GM12878 (cell line): ENCODE data around the gene DNAH11. TPM values are rescaled to one million over a fixed set of nuclear protein-coding genes. Genes with fewer than 3 reads are reported as not detected.

Experiments used
- ATAC-seq: fragments of 200-7000 bp; cut with Tn5 transposase; 3 replicates; pipeline ENCODE4 v1.9.1; 2020; ENCODE audit warnings: mild to moderate bottlenecking, moderate library complexity
- BruUV-seq: library from RNA; stranded (reverse); fragments of 400-500 nt; replicated peaks from 2 replicates; lab custom pipeline; 2021; lab: Mats Ljungman, UMichigan
- CTCF ChIA-PET: fragments of 300-600 bp; sonication (Branson Sonifier 250); formaldehyde crosslinking; extraction: SDS; loops from one replicate; lab custom pipeline; 2021; ENCODE audit warnings: inconsistent platforms; lab: Yijun Ruan, JAX
- POLR2A ChIA-PET: fragments of 350-600 bp; formaldehyde crosslinking; extraction: SDS; loops from one replicate; lab custom pipeline; 2021; ENCODE audit warnings: inconsistent platforms; lab: Charles Lee
- RAD21 ChIA-PET: fragments of 300-600 bp; sonication (Branson Sonifier 250); formaldehyde crosslinking; loops from one replicate; lab custom pipeline; 2023; ENCODE audit warnings: antibody characterized with exemption; ENCODE audit not compliant: unreplicated experiment; lab: Charles Lee
- SMC1A ChIA-PET: fragments of 300-600 bp; sonication (Branson Sonifier 250); formaldehyde crosslinking; loops from one replicate; lab custom pipeline; 2023; ENCODE audit not compliant: unreplicated experiment, uncharacterized antibody; lab: Charles Lee
- DNase-seq: peaks from one replicate; pipeline ENCODE4 v3.0.0-alpha.2; 2011; ENCODE audit warnings: low read depth, low spot score
- FAIRE-seq: peaks from 3 replicates; lab custom pipeline; 2011; peaks lifted over from hg19 to GRCh38; lab: Jason Lieb, UNC
- H2AFZ ChIP-seq: 2 replicates; pipeline ENCODE4 v1.6.0; 2011; ENCODE audit warnings: low read depth, low read length, control low read depth; ENCODE audit not compliant: control insufficient read depth
- H3K27ac ChIP-seq: 2 replicates; pipeline ENCODE4 v1.5.1; 2011; ENCODE audit warnings: control low read depth; ENCODE audit not compliant: control insufficient read depth, insufficient read depth
- H3K27me3 ChIP-seq, 2 experiments: replicated peaks in 1 of 2; 2 replicates each; pipeline versions ENCODE4 v1.6.0 to v1.6.1; 2011; ENCODE audit warnings: low read length in 1 of 2; ENCODE audit not compliant: control insufficient read depth in 2 of 2, insufficient read depth in 2 of 2
- H3K36me3 ChIP-seq, 2 experiments: 2 replicates each; pipeline ENCODE4 v1.5.1; 2011; ENCODE audit warnings: low read length in 1 of 2; ENCODE audit not compliant: control insufficient read depth in 2 of 2, insufficient read depth in 2 of 2
- H3K4me1 ChIP-seq: 2 replicates; pipeline ENCODE4 v1.6.1; 2011; ENCODE audit warnings: mild to moderate bottlenecking, low read length, moderate library complexity, mixed read lengths; ENCODE audit not compliant: control insufficient read depth, insufficient read depth
- H3K4me2 ChIP-seq: 2 replicates; pipeline ENCODE4 v1.6.0; 2011; ENCODE audit warnings: control low read depth; ENCODE audit not compliant: control insufficient read depth, insufficient read depth
- H3K4me3 ChIP-seq: fragments of 200-600 bp; sonication (generic); 2 replicates; pipeline ENCODE4 v1.5.1; 2016
- H3K79me2 ChIP-seq: 2 replicates; pipeline ENCODE4 v1.6.0; 2011; ENCODE audit warnings: low read length; ENCODE audit not compliant: control insufficient read depth, insufficient read depth
- H3K9ac ChIP-seq: 2 replicates; pipeline ENCODE4 v1.8.0; 2011; ENCODE audit warnings: low read length, control low read depth, mixed read lengths; ENCODE audit not compliant: control insufficient read depth, insufficient read depth
- H3K9me3 ChIP-seq: replicated peaks from 3 replicates; pipeline ENCODE4 v1.5.1; 2011; ENCODE audit warnings: mild to moderate bottlenecking, low read length; ENCODE audit not compliant: control insufficient read depth, insufficient read depth
- H4K20me1 ChIP-seq: 2 replicates; pipeline ENCODE4 v1.6.0; 2011; ENCODE audit not compliant: control insufficient read depth, insufficient read depth
- BMI1 ChIP-seq: fragments of 450-650 bp; IDR thresholded peaks from 2 replicates; pipeline ENCODE4 v1.6.1; 2016; ENCODE audit warnings: mild to moderate bottlenecking, moderate library complexity, borderline replicate concordance
- EED ChIP-seq: sonication (generic); IDR thresholded peaks from 2 replicates; pipeline ENCODE4 v1.6.1; 2016; ENCODE audit warnings: antibody characterized with exemption, low read depth
- GATAD2B ChIP-seq: fragments of 450-650 bp; conservative IDR thresholded peaks from 2 replicates; pipeline ENCODE4 v1.6.1; 2017; ENCODE audit warnings: low read depth, mild to moderate bottlenecking, moderate library complexity
- IRF4 ChIP-seq: IDR thresholded peaks from 2 replicates; pipeline ENCODE4 v1.6.1; 2011; ENCODE audit warnings: low read depth, low read length
- IRF5 ChIP-seq: fragments of 450-650 bp; IDR thresholded peaks from 2 replicates; pipeline ENCODE4 v1.6.1; 2017; ENCODE audit warnings: borderline replicate concordance
- MTA2 ChIP-seq: fragments of 450-650 bp; IDR thresholded peaks from 2 replicates; pipeline ENCODE4 v1.6.1; 2016; ENCODE audit warnings: low read depth, mild to moderate bottlenecking, moderate library complexity
- MTA3 ChIP-seq: IDR thresholded peaks from 2 replicates; pipeline ENCODE4 v1.6.1; 2012; ENCODE audit warnings: low read length, inconsistent platforms, borderline replicate concordance
- PML ChIP-seq: IDR thresholded peaks from 2 replicates; pipeline ENCODE4 v1.6.1; 2012; ENCODE audit warnings: low read length, inconsistent platforms
- SPI1 ChIP-seq: IDR thresholded peaks from 2 replicates; pipeline ENCODE4 v1.6.1; 2011; ENCODE audit warnings: low read depth, mild to moderate bottlenecking, low read length, moderate library complexity, borderline replicate concordance; ENCODE audit not compliant: insufficient read depth
- TCF12 ChIP-seq: IDR thresholded peaks from 2 replicates; pipeline ENCODE4 v1.6.1; 2011; ENCODE audit warnings: low read depth, mild to moderate bottlenecking, low read length
- TCF3 ChIP-seq: IDR thresholded peaks from 2 replicates; pipeline ENCODE4 v1.6.1; 2012; ENCODE audit warnings: low read depth, mild to moderate bottlenecking, low read length, borderline replicate concordance; ENCODE audit not compliant: insufficient read depth
- ZNF207 ChIP-seq: fragments of 450-650 bp; IDR thresholded peaks from 2 replicates; pipeline ENCODE4 v1.6.1; 2014; ENCODE audit warnings: antibody characterized with exemption, mild to moderate bottlenecking, borderline replicate concordance
- WGBS: methylation state at CpG from one replicate; pipeline ENCODE4 v1.1.6; 2016; ENCODE audit warnings: low lambda C conversion rate; ENCODE audit not compliant: insufficient replicate concordance, insufficient coverage; ENCODE audit errors: missing lambda C conversion rate; 5-methylcytosine and 5-hydroxymethylcytosine counted together
- in situ Hi-C: fragments of 300-500 bp; cut with MboI; formaldehyde crosslinking; loops from 9 replicates; pipeline ENCODE4 v1.14.3; 2018; ENCODE audit warnings: mixed read lengths
- intact Hi-C: fragments of 100-400 bp; cut with micrococcal nuclease; formaldehyde crosslinking; loops from one replicate; pipeline ENCODE4 v1.14.2; 2022; ENCODE audit not compliant: unreplicated experiment
- polyA plus RNA-seq, 11 experiments: library from polyadenylated mRNA; depleted of rRNA in 4 of 11; unstranded in 6 of 11; stranded (reverse) in 5 of 11; fragments of >200 nt; fragmentation: Nextera tagmentation in 4 of 11; fragmentation: Illumina TruSeq in 1 of 11; extraction: Ambion mirVana in 4 of 11; extraction: Trizol in 1 of 11; gene quantifications; 1 replicate in 1 of 11; 2 replicates in 10 of 11; pipeline versions ENCODE4 v1.2.1 to v1.2.3, GENCODE V29; 2011 to 2016; ENCODE audit warnings: inconsistent platforms in 2 of 11, missing spikeins in 2 of 11, low read depth in 1 of 11
- total RNA-seq, 4 experiments: library from RNA; depleted of rRNA in 3 of 4; stranded (reverse); fragments of >200 nt in 3 of 4; fragmentation: Illumina TruSeq in 1 of 4; extraction: Trizol in 1 of 4; gene quantifications; 2 replicates each; pipeline versions ENCODE4 v1.2.1 to v1.2.3, GENCODE V29; 2013 to 2021
- TF ChIP-seq, protein P1 (sequence below): IDR thresholded peaks from 2 replicates; pipeline ENCODE4 v1.6.1; 2011; ENCODE audit warnings: low read depth, mild to moderate bottlenecking, low read length, moderate library complexity, borderline replicate concordance; ENCODE audit errors: extremely low read depth

Gene DNAH11
- total and polyA plus RNA-seq, 10 of the 15 experiments (the other 5 are each of a cell fraction or from before 2014, with no cell fraction given) = 0.03 to 0.56 (median 0.10) TPM

- intact Hi-C loops (no loop called here), in situ Hi-C loops (no loop called here)
- no peak overlapping the region for H3K9ac ChIP-seq
- no peaks in the 10 kb centered on the region for H4K20me1 ChIP-seq
- FAIRE-seq (no peak), DNase-seq (no peak), ATAC-seq (no peak)
- TF ChIP-seq IRF4 = no peak
- TF ChIP-seq GATAD2B = no peak
- no peak for TF ChIP-seq ZNF207
- TF ChIP-seq PML = no peak
- H3K27ac ChIP-seq = no peak overlapping the region
- H3K4me2 ChIP-seq = no peak overlapping the region
- no peak overlapping the region for H3K4me3 ChIP-seq
- BruUV-seq = no TSS peak
- RAD21 ChIA-PET = no interaction called here
- H3K9me3 ChIP-seq = no peaks in the 10 kb centered on the region; the same call in 2 of the 3 replicates
- POLR2A ChIA-PET = no interaction called here
- H3K79me2 ChIP-seq = no peaks in the 10 kb centered on the region
- H3K4me1 ChIP-seq = peaks cover 3% of the 10 kb centered on the region; the same call in 1 of the 2 replicates
- peak overlapping the region; percentile 21; the same call in 1 of the 2 replicates for H2AFZ ChIP-seq
- no peaks in the 10 kb centered on the region for H3K36me3 ChIP-seq
- no peaks in the 10 kb centered on the region; a peak in 1 of 4 replicates for H3K27me3 ChIP-seq
- CTCF ChIA-PET = no interaction called here
- SMC1A ChIA-PET = interaction anchor here (1.0 to 2.3 kb wide), 4 partner anchors 16 to 163 kb away, joined by 3 to 8 read pairs (median 4); no protein-coding TSS in a partner anchor
These were observed 60.6 kb downstream of the DNAH11 start for GRCh38 chr7:21603462-21603861.

GRCh38 chr7:21603972-21604749, 61.3 kb downstream of the DNAH11 start:
- Histone ChIP-seq H3K4me1 (peaks cover 3% of the 10 kb centered on the region; the same call in 1 of the 2 replicates), H3K36me3 (no peaks in the 10 kb centered on the region), H3K9ac (no peak overlapping the region), H3K9me3 (no peaks in the 10 kb centered on the region; the same call in 2 of the 3 replicates), H3K4me2 (peak overlapping the region; percentile 38; the same call in 1 of the 2 replicates), H2AFZ (peak overlapping the region; percentile 21), H4K20me1 (no peaks in the 10 kb centered on the region), H3K4me3 (no peak overlapping the region), H3K79me2 (no peaks in the 10 kb centered on the region), H3K27me3 (no peaks in the 10 kb centered on the region; a peak in 1 of 4 replicates), H3K27ac (no peak overlapping the region)
- no TSS peak for BruUV-seq
- CTCF ChIA-PET = no interaction called here
- SMC1A ChIA-PET = interaction anchor here (0.9 to 2.3 kb wide), 5 partner anchors 17 to 163 kb away, joined by 3 to 8 read pairs (median 3); no protein-coding TSS in a partner anchor
- POLR2A ChIA-PET = interaction anchor here (0.5 kb wide), 1 partner anchor 222 kb away, joined by 3 read pairs; no protein-coding TSS in a partner anchor
- DNase-seq (peak; percentile 7), FAIRE-seq (no peak), ATAC-seq (peak; percentile 68)
- intact Hi-C loops = no loop called here
- RAD21 ChIA-PET = interaction anchor here (1.2 kb wide), 1 partner anchor 25 kb away, joined by 3 read pairs; no protein-coding TSS in a partner anchor
- in situ Hi-C loops = no loop called here
- WGBS = 0% methylated on average over 5 of the region's 5 CpGs
- TF ChIP-seq TCF3 = no peak
- no peak for TF ChIP-seq TCF12
- TF ChIP-seq SPI1 = no peak
- TF ChIP-seq MTA3 = no peak
- 0 out of 2 replicates have a peak, but pooled peaks have one; percentile 10 for TF ChIP-seq MTA2
- peak; percentile 44; the same call in 1 of the 2 replicates for TF ChIP-seq EED
- TF ChIP-seq IRF5 = no peak
- TF ChIP-seq, protein P1, sequence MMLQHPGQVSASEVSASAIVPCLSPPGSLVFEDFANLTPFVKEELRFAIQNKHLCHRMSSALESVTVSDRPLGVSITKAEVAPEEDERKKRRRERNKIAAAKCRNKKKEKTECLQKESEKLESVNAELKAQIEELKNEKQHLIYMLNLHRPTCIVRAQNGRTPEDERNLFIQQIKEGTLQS = no peak
- TF ChIP-seq BMI1 = no peak
